Body of pancreas (tissue), 4 donors: ENCODE data around the gene GLCCI1. TPM values are rescaled to one million over a fixed set of nuclear protein-coding genes. Genes with fewer than 3 reads are reported as not detected.
"Not testable (repeated sequence)": the region's sequence is repeated elsewhere in the genome, so short reads cannot be mapped to it uniquely, and the experiment has no call there.

Source experiments
- ATAC-seq: fragments of 150-250 bp; one replicate; pipeline ENCODE4 v1.9.1; 2016
- DNase-seq, 4 donors: peaks; one replicate each; pipeline ENCODE4 v3.0.0-alpha.2; 2019
- H3K27ac ChIP-seq, 4 donors: fragments of 200-600 bp; sonication (generic); 1 replicate in 3 of 4; 2 replicates in 1 of 4; pipeline versions ENCODE4 v1.5.1 to v1.6.1; 2016 to 2019; ENCODE audit warnings: mild to moderate bottlenecking in 1 of 4, mixed read lengths in 1 of 4, moderate library complexity in 1 of 4
- H3K27me3 ChIP-seq, 2 donors: fragments of 200-600 bp; sonication (generic); one replicate each; pipeline ENCODE4 v1.6.0; 2016; ENCODE audit warnings: mild to moderate bottlenecking in 1 of 2
- H3K36me3 ChIP-seq, 2 donors: fragments of 200-600 bp; sonication (generic); replicated peaks in 1 of 2; 2 replicates each; pipeline ENCODE4 v1.5.1; 2016; ENCODE audit warnings: low read depth in 2 of 2; ENCODE audit not compliant: insufficient read depth in 1 of 2
- H3K4me1 ChIP-seq: fragments of 200-600 bp; sonication (generic); one replicate; pipeline ENCODE4 v1.6.0; 2016
- H3K4me3 ChIP-seq, 2 donors: fragments of 200-600 bp; sonication (generic); 1 replicate in 1 of 2; 2 replicates in 1 of 2; pipeline ENCODE4 v1.5.1; 2016 to 2019
- H3K9me3 ChIP-seq, 3 donors: fragments of 200-600 bp; sonication (generic); 1 replicate in 2 of 3; 2 replicates in 1 of 3; pipeline ENCODE4 v1.5.1; 2016
- POLR2A ChIP-seq, 3 donors: fragments of 450-650 bp; IDR thresholded peaks; one replicate each; pipeline ENCODE4 v1.6.1; 2016; ENCODE audit warnings: antibody characterized with exemption in 3 of 3, mild to moderate bottlenecking in 2 of 3
- WGBS, 2 donors: methylation state at CpG; one replicate each; pipeline ENCODE4 v1.1.5; 2017; 5-methylcytosine and 5-hydroxymethylcytosine counted together
- intact Hi-C: fragments of 100-400 bp; cut with DNase I; formaldehyde crosslinking; loops from one replicate; pipeline ENCODE4 v1.15.1; 2023
- total RNA-seq, 2 donors: library from RNA; depleted of rRNA; stranded (reverse); fragments of >200 nt; gene quantifications; one replicate each; pipeline ENCODE4 v1.1.0, GENCODE V29; 2016
- TF ChIP-seq, protein P1 (sequence below), 7 experiments: fragments of 450-650 bp in 4 of 7; fragments of 200-600 bp in 3 of 7; sonication (generic) in 3 of 7; IDR thresholded peaks; one replicate each; pipeline ENCODE4 v1.5.1; 2016 to 2019; ENCODE audit warnings: antibody characterized with exemption in 7 of 7

Gene GLCCI1
- total RNA-seq, 2 donors from 2014 or later = 5.9 to 8.3 TPM

DNA sequence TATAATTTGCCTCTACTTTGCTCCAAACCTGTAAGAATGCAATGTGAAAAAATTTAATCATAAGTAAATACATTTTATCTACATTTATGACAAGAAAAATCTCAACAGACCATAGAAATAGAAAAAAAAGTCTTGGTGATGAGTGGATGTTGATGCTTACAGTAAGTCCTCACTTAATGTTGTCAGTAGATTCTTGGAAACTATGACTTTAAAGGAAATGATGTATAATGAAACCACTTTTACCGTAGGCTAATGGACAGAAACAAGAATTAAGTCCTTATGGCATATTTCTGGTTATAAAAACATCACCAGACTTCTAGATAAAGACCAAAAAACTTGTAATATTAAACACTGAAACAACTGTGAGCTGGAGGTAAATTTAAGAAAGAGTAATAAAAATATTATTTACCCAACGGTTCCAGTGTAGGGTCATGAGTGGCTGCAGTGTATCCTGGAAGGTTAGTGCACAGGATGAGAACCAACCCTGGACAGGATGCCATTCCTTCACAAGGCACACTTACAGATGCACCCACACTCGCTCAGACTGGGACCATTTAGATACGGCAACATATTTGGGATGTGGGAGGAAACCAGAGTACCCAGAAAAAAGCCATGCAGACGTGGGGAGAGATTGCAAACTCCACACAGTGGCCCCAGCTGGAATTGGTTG is 76.3 kb downstream of the GLCCI1 start:
- Histone ChIP-seq H3K27ac (no peak overlapping the region), H3K4me1 (no peaks in the 10 kb centered on the region), H3K9me3 (no peaks in the 10 kb centered on the region), H3K27me3 (no peaks in the 10 kb centered on the region), H3K4me3 (no peak overlapping the region), H3K36me3 (no peaks in the 10 kb centered on the region)
- DNase-seq (no peak), ATAC-seq (no peak)
- WGBS, 2 donors = 82 to 87% methylated on average over 5 of the region's 5 CpGs
- TF ChIP-seq POLR2A (IDR thresholded peaks at IDR 0.05) = no peak
- TF ChIP-seq, protein P1, sequence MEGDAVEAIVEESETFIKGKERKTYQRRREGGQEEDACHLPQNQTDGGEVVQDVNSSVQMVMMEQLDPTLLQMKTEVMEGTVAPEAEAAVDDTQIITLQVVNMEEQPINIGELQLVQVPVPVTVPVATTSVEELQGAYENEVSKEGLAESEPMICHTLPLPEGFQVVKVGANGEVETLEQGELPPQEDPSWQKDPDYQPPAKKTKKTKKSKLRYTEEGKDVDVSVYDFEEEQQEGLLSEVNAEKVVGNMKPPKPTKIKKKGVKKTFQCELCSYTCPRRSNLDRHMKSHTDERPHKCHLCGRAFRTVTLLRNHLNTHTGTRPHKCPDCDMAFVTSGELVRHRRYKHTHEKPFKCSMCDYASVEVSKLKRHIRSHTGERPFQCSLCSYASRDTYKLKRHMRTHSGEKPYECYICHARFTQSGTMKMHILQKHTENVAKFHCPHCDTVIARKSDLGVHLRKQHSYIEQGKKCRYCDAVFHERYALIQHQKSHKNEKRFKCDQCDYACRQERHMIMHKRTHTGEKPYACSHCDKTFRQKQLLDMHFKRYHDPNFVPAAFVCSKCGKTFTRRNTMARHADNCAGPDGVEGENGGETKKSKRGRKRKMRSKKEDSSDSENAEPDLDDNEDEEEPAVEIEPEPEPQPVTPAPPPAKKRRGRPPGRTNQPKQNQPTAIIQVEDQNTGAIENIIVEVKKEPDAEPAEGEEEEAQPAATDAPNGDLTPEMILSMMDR (IDR thresholded peaks at IDR 0.05) = no peak
- intact Hi-C loops = no loop called here

DNA sequence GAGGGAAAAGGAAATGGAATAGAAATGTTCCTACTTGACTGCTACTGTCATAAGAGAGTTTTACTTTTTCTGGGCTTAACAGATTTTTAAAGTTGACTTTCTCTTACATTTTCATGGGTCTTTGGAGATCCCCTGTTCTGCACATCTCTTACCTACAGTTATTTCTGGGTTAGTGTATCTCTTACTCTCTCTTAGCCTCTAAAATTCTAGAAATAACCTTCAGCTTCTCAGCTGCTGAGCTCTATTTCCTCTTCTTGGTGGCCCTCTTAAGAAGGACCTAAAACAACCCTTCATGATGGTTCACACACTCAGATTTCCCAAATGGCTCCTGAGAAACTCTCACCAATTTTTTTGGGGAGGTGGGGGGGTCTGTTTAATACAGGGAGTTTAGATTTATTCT is 79.5 kb downstream of the GLCCI1 start:
- intact Hi-C loops, H3K4me3 ChIP-seq, H3K27me3 ChIP-seq, H3K36me3 ChIP-seq, H3K4me1 ChIP-seq, H3K9me3 ChIP-seq, DNase-seq, H3K27ac ChIP-seq, ATAC-seq: not testable (repeated sequence)

DNA sequence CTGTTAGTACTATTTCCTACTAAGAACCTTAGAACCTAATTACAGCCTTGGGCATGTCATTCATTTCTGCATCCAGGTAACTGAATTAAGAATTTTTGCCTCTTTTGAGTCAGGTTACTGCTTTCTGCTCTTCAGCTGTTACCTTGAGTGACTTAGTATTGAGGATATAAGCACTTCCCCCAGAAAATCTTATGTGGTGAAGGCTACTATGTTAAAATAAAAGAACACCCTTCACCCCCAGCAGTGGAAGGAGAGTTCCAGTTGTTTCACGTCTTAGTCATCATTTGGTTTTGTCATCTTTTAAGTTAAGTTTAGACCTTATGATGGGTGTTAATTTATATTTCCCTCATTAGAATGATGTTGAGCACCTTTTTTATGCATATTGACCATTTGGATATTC is 82.8 kb downstream of the GLCCI1 start:
- TF ChIP-seq, protein P1 (IDR thresholded peaks at IDR 0.05) = no peak
- no peak for TF ChIP-seq POLR2A (IDR thresholded peaks at IDR 0.05)
- Histone ChIP-seq H3K9me3 (no peaks in the 10 kb centered on the region), H3K4me1 (no peaks in the 10 kb centered on the region), H3K27ac (no peak overlapping the region), H3K27me3 (no peaks in the 10 kb centered on the region), H3K36me3 (no peaks in the 10 kb centered on the region), H3K4me3 (no peak overlapping the region)
- 83 to 91% methylated on average over 1 of the region's 1 CpG for WGBS, 2 donors
- DNase-seq (no peak), ATAC-seq (no peak)
- intact Hi-C loops = no loop called here

DNA sequence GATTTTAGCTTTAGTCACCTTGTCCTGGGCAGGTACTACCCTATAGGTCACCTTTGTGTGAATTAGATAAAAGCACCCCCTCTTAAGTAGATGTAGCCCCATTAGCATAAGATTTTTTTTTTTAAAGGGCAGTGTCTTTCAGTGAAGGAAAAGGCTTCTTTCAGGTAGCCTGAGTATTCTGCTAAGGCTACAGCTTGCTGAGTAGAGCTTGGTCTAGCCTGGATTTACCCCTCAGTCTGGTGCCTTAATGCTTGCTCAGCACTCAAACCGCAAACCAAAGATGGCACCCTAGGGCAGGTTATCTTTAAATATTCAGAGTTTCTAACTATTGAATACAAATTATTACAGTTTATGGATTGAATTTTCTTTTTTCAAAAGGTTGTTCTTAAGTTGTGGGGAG is 83.4 kb downstream of the GLCCI1 start:
- Histone ChIP-seq H3K4me1 (no peaks in the 10 kb centered on the region), H3K9me3 (no peaks in the 10 kb centered on the region), H3K36me3 (no peaks in the 10 kb centered on the region), H3K27ac (no peak overlapping the region), H3K27me3 (no peaks in the 10 kb centered on the region), H3K4me3 (no peak overlapping the region)
- WGBS, 2 donors = 94 to 100% methylated on average over 1 of the region's 1 CpG
- no peak for TF ChIP-seq POLR2A (IDR thresholded peaks at IDR 0.05)
- TF ChIP-seq, protein P1 (IDR thresholded peaks at IDR 0.05) = no peak
- intact Hi-C loops = no loop called here
- DNase-seq (no peak), ATAC-seq (no peak)

DNA sequence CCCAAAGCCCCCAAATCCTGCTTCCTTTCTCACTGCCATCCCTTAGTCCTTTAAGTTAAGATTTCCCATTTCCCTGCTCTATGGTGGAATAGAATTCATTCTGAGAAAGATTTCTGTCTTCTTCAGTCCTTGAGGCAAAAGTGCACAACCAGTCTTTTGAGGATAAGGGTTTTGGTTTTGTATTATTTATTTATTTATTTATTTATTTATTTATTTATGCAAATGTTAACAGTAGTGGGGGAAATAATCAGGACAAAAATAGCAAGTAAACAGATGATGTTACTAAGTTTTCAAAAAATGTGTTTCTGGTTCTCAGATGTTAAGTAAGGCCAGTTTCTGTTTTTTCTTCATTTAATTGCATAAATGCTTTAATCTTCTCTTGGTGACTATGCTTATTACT is 84.2 kb downstream of the GLCCI1 start:
- no peaks in the 10 kb centered on the region for H3K27me3 ChIP-seq
- TF ChIP-seq, protein P1 (IDR thresholded peaks at IDR 0.05) = no peak
- no peak for TF ChIP-seq POLR2A (IDR thresholded peaks at IDR 0.05)
- no peak for ATAC-seq
- no peak overlapping the region for H3K4me3 ChIP-seq
- no peak for DNase-seq
- H3K36me3 ChIP-seq = no peaks in the 10 kb centered on the region
- no peak overlapping the region for H3K27ac ChIP-seq
- no peaks in the 10 kb centered on the region for H3K4me1 ChIP-seq
- no peaks in the 10 kb centered on the region for H3K9me3 ChIP-seq
- intact Hi-C loops = no loop called here
